WTC11 (cell line): ENCODE measurements around the gene FBN3. TPM values are rescaled to one million over a fixed set of nuclear protein-coding genes. Genes with fewer than 3 reads are reported as not detected.

Source experiments
- ATAC-seq: fragments of 200-7000 bp; cut with Tn5 transposase; 2 replicates; pipeline ENCODE4 v1.10.0; 2021; ENCODE audit warnings: mild to moderate bottlenecking, moderate library complexity
- CTCF ChIA-PET: fragments of 300-600 bp; sonication (Branson Sonifier 250); formaldehyde crosslinking; loops from one replicate; lab custom pipeline; 2021; ENCODE audit warnings: antibody characterized with exemption; lab: Charles Lee
- POLR2A ChIA-PET: fragments of 350-600 bp; sonication (Branson Sonifier 250); formaldehyde crosslinking; loops from one replicate; lab custom pipeline; 2021; ENCODE audit warnings: antibody characterized with exemption; lab: Charles Lee
- DNase-seq: peaks from one replicate; pipeline ENCODE4 v3.0.0; 2021; ENCODE audit warnings: low spot score
- H3K27ac Mint-ChIP-seq: 2 replicates; pipeline ENCODE4 v1.8.0; 2021; ENCODE audit warnings: mixed read lengths
- H3K27me3 Mint-ChIP-seq: 2 replicates; pipeline ENCODE4 v1.8.0; 2021; ENCODE audit warnings: low read depth, mild to moderate bottlenecking, moderate library complexity, mixed read lengths
- H3K36me3 Mint-ChIP-seq: 2 replicates; pipeline ENCODE4 v1.8.0; 2021; ENCODE audit warnings: mixed read lengths
- H3K4me1 Mint-ChIP-seq: 2 replicates; pipeline ENCODE4 v1.8.0; 2022; ENCODE audit warnings: mixed read lengths
- H3K4me3 Mint-ChIP-seq: 2 replicates; pipeline ENCODE4 v1.8.0; 2021; ENCODE audit warnings: mild to moderate bottlenecking, moderate library complexity, mixed read lengths
- H3K9me3 Mint-ChIP-seq: 2 replicates; pipeline ENCODE4 v1.8.0; 2021; ENCODE audit warnings: mixed read lengths
- ARID4B ChIP-seq: sonication (generic); formaldehyde crosslinking; IDR thresholded peaks from 2 replicates; pipeline ENCODE4 v1.8.0; 2023; ENCODE audit warnings: missing genetic modification reagents, mild to moderate bottlenecking, borderline replicate concordance
- CDX4 ChIP-seq: fragments of 250-450 bp; sonication (Bioruptor Pico); IDR thresholded peaks from 2 replicates; pipeline ENCODE4 v1.9.0; 2021; ENCODE audit warnings: moderate library complexity, mild to moderate bottlenecking, inconsistent platforms, borderline replicate concordance
- EMX1 ChIP-seq: fragments of 250-450 bp; sonication (Bioruptor Pico); IDR thresholded peaks from 2 replicates; pipeline ENCODE4 v1.8.0; 2021; ENCODE audit warnings: mild to moderate bottlenecking
- ERG ChIP-seq: fragments of 250-450 bp; sonication (Bioruptor Pico); IDR thresholded peaks from 2 replicates; pipeline ENCODE4 v1.8.0; 2021; ENCODE audit warnings: mild to moderate bottlenecking
- GTF2I ChIP-seq: fragments of 250-450 bp; sonication (Bioruptor Pico); conservative IDR thresholded peaks from 2 replicates; pipeline ENCODE4 v1.4.0; 2021; ENCODE audit warnings: mild to moderate bottlenecking
- HMGXB4 ChIP-seq: sonication (generic); formaldehyde crosslinking; IDR thresholded peaks from 2 replicates; pipeline ENCODE4 v1.8.1; 2023; ENCODE audit warnings: mild to moderate bottlenecking, moderate library complexity, missing genetic modification reagents
- JAZF1 ChIP-seq: fragments of 250-450 bp; sonication (Bioruptor Pico); IDR thresholded peaks from 2 replicates; pipeline ENCODE4 v1.9.0; 2021; ENCODE audit warnings: moderate library complexity, mild to moderate bottlenecking, inconsistent platforms
- MXD4 ChIP-seq: fragments of 250-450 bp; sonication (Bioruptor Pico); IDR thresholded peaks from 2 replicates; pipeline ENCODE4 v1.8.0; 2021; ENCODE audit warnings: mild to moderate bottlenecking, moderate library complexity, borderline replicate concordance
- NR1H2 ChIP-seq: sonication (generic); formaldehyde crosslinking; IDR thresholded peaks from 2 replicates; pipeline ENCODE4 v1.9.0; 2021; ENCODE audit warnings: mild to moderate bottlenecking, moderate library complexity, missing genetic modification reagents
- NR3C1 ChIP-seq: sonication (generic); formaldehyde crosslinking; conservative IDR thresholded peaks from 2 replicates; pipeline ENCODE4 v1.8.1; 2023; ENCODE audit warnings: low read depth, mild to moderate bottlenecking, missing genetic modification reagents
- SMAD4 ChIP-seq: sonication (generic); formaldehyde crosslinking; IDR thresholded peaks from 2 replicates; pipeline ENCODE4 v1.8.0; 2022; ENCODE audit warnings: mild to moderate bottlenecking, missing genetic modification reagents
- USF1 ChIP-seq: sonication (generic); formaldehyde crosslinking; IDR thresholded peaks from 2 replicates; pipeline ENCODE4 v1.8.0; 2022; ENCODE audit warnings: mild to moderate bottlenecking, missing genetic modification reagents
- ZNF416 ChIP-seq: fragments of 250-450 bp; sonication (Bioruptor Pico); IDR thresholded peaks from 2 replicates; pipeline ENCODE4 v1.9.0; 2021; ENCODE audit warnings: mild to moderate bottlenecking, inconsistent platforms
- ZNF425 ChIP-seq: fragments of 250-450 bp; sonication (Bioruptor Pico); conservative IDR thresholded peaks from 2 replicates; pipeline ENCODE4 v1.9.0; 2021; ENCODE audit warnings: mild to moderate bottlenecking
- total RNA-seq: library from RNA; stranded (reverse); gene quantifications from 3 replicates; pipeline ENCODE4 v1.2.3, GENCODE V29; 2021

The FBN3 gene
- total RNA-seq, 1 experiment from 2014 or later, result 54.8 TPM

GRCh38 chr19:8074501-8074900 is 74.9 kb downstream of the FBN3 start:
- H3K9me3 Mint-ChIP-seq, result peaks cover 24% of the 10 kb centered on the region
- POLR2A ChIA-PET, result no interaction called here
- CTCF ChIA-PET, result no interaction called here
- DNase-seq (no peak), ATAC-seq (no peak)
- H3K4me3 Mint-ChIP-seq, result no peak overlapping the region
- no peaks in the 10 kb centered on the region; the same call in 1 of the 2 replicates for H3K27me3 Mint-ChIP-seq
- 0 out of 2 replicates have a peak, but pooled peaks have one; percentile 39 for TF ChIP-seq GTF2I (CRISPR knock-in tag)
- TF ChIP-seq ZNF416, result no peak
- H3K27ac Mint-ChIP-seq, result no peak overlapping the region
- no peaks in the 10 kb centered on the region for H3K4me1 Mint-ChIP-seq
- H3K36me3 Mint-ChIP-seq, result peaks cover 51% of the 10 kb centered on the region

- CTCF ChIA-PET, result interaction anchor here (1.0 kb wide), 1 partner anchor 27 kb away, joined by 3 read pairs; no protein-coding TSS in a partner anchor
- H3K36me3 Mint-ChIP-seq, result peaks cover 53% of the 10 kb centered on the region
- DNase-seq, result no peak
- no peak for TF ChIP-seq NR3C1 (CRISPR knock-in tag)
- no peak for TF ChIP-seq MXD4 (CRISPR knock-in tag)
- no peak for TF ChIP-seq NR1H2 (CRISPR knock-in tag)
- no peak for TF ChIP-seq JAZF1 (CRISPR knock-in tag)
- no peak for TF ChIP-seq USF1 (CRISPR knock-in tag)
- no peak for TF ChIP-seq CDX4 (CRISPR knock-in tag)
- TF ChIP-seq HMGXB4 (CRISPR knock-in tag), result no peak
- no peak for TF ChIP-seq ARID4B
- no peak for TF ChIP-seq EMX1 (CRISPR knock-in tag)
- TF ChIP-seq SMAD4 (CRISPR knock-in tag), result no peak
- TF ChIP-seq ERG (CRISPR knock-in tag), result no peak
- no peak for TF ChIP-seq ZNF425 (CRISPR knock-in tag)
- TF ChIP-seq, all 79 proteins: peak for 0
- Mint-ChIP-seq H3K9me3 (peaks cover 29% of the 10 kb centered on the region), H3K4me3 (no peak overlapping the region), H3K4me1 (no peaks in the 10 kb centered on the region), H3K27me3 (no peaks in the 10 kb centered on the region; the same call in 1 of the 2 replicates), H3K27ac (no peak overlapping the region)
- POLR2A ChIA-PET, result no interaction called here
- ATAC-seq, result peak; percentile 50
Observed at GRCh38 chr19:8071912-8072311, 77.5 kb downstream of the FBN3 start.
